ENCODE results near the gene NCAPD2.
A peak's percentile ranks its signal among the peaks of the same experiment; 100 is the strongest.

NCAPD2 gene

GRCh38 chr12:6569312-6569711 is 75.4 kb downstream of the NCAPD2 start:
- TF ChIP-seq CTCF (IDR thresholded peaks at IDR 0.05; ENCODE audit: low read length, missing control alignments), result no peak
- H3K4me3 ChIP-seq (replicated peaks; ENCODE audit: low read depth, low read length), result no peak overlapping the region
- DNase-seq (ENCODE audit: low read depth), result no peak

- no peak for TF ChIP-seq CTCF (IDR thresholded peaks at IDR 0.05; ENCODE audit: low read length, missing control alignments)
- no peak overlapping the region for H3K4me3 ChIP-seq (replicated peaks; ENCODE audit: low read depth, low read length)
- DNase-seq (ENCODE audit: low read depth), result no peak
Measured at GRCh38 chr12:6569786-6570185, 75.9 kb downstream of the NCAPD2 start.

- H3K4me3 ChIP-seq (replicated peaks; ENCODE audit: low read depth, low read length), result no peak overlapping the region
- peak; percentile 41 for DNase-seq (ENCODE audit: low read depth)
- peak; percentile 48 for TF ChIP-seq CTCF (IDR thresholded peaks at IDR 0.05; ENCODE audit: low read length, missing control alignments)
Measured at GRCh38 chr12:6570264-6570887, 76.5 kb downstream of the NCAPD2 start.

- H3K4me3 ChIP-seq (replicated peaks; ENCODE audit: low read depth, low read length), result no peak overlapping the region
- no peak for DNase-seq (ENCODE audit: low read depth)
- no peak for TF ChIP-seq CTCF (IDR thresholded peaks at IDR 0.05; ENCODE audit: low read length, missing control alignments)
Measured at GRCh38 chr12:6573001-6573400, 79.1 kb downstream of the NCAPD2 start.

- DNase-seq (ENCODE audit: low read depth), result no peak
- no peak overlapping the region for H3K4me3 ChIP-seq (replicated peaks; ENCODE audit: low read depth, low read length)
- no peak for TF ChIP-seq CTCF (IDR thresholded peaks at IDR 0.05; ENCODE audit: low read length, missing control alignments)
Measured at GRCh38 chr12:6574576-6575295, 80.8 kb downstream of the NCAPD2 start.

GRCh38 chr12:6575648-6576047 is 81.7 kb downstream of the NCAPD2 start:
- H3K4me3 ChIP-seq (replicated peaks; ENCODE audit: low read depth, low read length), result no peak overlapping the region
- TF ChIP-seq CTCF (IDR thresholded peaks at IDR 0.05; ENCODE audit: low read length, missing control alignments), result no peak
- DNase-seq (ENCODE audit: low read depth), result no peak
